Fibroblast of skin of right quadriceps (primary cell): ENCODE results near the gene CNTNAP2.

Experiments used
- DNase-seq: peaks from one replicate; pipeline ENCODE4 v3.0.0-alpha.2; 2013

CNTNAP2 gene

DNA sequence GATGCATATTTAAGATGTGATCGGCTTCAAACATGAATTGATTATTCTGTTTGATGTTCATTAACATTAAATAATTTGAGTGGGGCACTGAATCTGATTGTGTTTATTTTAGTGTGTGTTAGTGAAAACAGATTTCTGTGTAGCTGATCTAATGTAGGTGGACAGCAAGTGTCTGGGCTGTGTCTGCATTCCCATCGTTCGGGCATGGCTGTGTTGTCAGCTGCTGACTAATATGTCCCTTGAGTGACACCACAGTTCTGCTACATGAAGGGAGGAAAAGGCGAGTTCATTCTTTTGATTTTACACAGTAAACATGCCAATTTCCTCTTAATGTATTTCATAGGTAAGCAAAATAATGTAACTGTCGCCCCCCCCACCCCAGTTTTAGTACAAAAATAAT, 203.0 kb downstream of the CNTNAP2 start:
- peak; percentile 2 for DNase-seq

DNA sequence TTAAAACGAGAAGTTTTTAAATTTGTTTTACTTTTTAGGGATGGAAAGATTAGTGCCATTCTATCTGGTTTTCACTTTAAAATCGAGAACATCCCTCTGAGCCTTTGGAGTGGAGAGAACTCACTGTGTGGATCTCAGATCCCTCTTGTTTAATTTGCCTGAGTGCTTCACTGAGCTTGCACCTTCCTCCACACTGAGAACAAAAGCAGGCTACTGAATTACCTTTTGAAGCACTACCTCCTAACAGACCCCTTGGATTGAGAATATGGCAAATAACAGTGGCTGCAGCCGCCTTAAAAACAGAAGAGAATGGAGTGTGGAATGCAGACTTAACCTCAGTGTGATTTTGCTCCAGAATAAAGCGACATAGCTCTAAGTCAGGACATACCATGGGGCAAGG, 204.7 kb downstream of the CNTNAP2 start:
- DNase-seq, result no peak

DNA sequence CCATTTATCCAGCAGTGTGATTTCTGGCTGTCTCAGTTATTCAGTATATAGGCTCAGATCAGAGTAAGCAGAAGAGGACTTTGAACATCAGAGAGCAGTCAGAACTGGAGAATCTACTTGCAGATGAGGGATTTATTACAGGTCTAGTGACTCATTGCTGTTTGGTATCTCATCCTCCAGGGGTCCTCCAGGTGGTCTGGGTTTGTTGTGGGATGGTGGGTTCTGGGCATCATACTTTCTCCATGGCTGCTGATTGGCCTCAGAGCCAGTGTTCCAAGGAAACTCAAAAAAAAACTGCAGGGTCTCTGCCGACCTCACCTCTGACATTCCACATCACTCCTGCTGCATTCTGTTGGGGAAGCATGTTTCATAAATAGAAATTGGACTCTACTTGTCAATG, 214.8 kb downstream of the CNTNAP2 start:
- no peak for DNase-seq

DNA sequence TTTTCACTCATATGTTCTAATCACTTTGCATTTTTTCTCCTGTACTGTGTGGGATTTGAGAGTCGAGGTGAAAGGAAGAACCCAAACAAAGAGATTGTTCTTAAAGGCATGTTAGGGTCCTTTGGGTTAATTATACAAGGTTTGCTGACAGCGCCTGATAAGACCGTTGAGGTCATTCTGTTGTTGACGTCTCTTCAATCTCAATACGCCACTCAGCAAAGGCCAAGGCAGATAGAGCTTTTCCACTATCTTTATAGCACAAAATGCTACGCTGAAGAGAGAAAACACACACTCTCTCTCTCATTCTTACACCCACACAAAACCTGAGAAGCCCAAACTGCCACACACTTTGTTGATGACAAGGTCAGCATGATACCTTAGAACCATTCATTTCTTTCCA, 228.7 kb downstream of the CNTNAP2 start:
- no peak for DNase-seq

GRCh38 chr7:146346096-146346495, 229.5 kb downstream of the CNTNAP2 start:
- DNase-seq, result no peak

GRCh38 chr7:146355216-146355615, 238.6 kb downstream of the CNTNAP2 start:
- DNase-seq, result no peak

DNA sequence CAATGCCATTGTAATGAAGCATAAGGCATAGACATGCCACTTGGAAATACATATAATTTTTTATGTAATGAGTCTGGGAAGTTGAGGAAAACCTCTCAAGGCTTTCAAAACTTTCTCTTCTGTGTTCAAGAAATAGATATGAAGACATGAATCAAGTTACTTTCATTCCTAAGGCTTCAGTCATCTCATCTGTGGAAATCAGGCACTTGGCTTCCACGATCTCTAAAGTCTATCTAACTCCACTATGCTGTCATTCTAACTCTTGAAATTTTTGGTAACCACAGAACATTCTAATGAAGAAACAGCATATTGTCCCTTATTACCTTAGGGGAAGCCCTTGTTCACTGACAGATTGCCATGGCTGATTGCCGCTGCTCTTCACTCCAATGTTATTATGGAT, 242.6 kb downstream of the CNTNAP2 start:
- DNase-seq, result peak; percentile 36

DNA sequence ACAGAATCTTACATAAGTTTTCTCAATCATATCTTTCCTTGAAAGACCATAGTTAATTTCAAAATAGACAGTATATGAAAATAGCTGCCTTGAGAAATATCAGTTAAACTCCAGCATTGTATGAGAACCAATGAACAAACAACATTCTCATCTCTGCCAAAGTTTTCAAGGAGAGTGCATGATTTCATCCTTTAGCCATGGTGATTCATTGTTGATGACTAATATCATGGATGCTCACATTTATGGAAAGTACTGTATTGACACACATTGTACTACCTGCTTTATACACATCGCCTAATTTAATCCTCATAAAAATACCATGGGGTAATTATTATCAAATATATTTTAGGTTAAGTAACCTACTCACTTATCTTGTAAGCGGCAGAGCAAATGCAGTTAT, 250.3 kb downstream of the CNTNAP2 start:
- peak; percentile 76 for DNase-seq

- DNase-seq, result no peak
These were observed 253.6 kb downstream of the CNTNAP2 start for GRCh38 chr7:146370171-146370570.

DNA sequence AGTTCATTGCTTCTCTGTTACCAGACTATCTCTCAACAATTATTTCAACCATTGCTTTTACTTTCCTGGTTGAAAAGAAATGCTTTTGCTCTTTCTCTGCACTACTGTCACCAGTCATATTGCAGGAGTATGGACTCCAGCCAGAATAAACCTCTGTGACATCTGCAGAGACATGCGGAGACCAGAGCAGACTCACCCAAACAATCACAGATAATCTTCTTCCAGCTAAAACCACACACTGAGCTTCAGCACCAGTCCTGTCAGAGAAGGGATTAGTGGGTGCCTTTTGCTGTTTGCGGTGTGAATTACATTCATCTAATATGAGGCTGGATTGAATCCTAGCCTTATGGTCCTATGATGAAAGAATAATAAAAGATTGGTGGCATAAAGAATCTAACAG, 258.6 kb downstream of the CNTNAP2 start:
- peak; percentile 43 for DNase-seq

DNA sequence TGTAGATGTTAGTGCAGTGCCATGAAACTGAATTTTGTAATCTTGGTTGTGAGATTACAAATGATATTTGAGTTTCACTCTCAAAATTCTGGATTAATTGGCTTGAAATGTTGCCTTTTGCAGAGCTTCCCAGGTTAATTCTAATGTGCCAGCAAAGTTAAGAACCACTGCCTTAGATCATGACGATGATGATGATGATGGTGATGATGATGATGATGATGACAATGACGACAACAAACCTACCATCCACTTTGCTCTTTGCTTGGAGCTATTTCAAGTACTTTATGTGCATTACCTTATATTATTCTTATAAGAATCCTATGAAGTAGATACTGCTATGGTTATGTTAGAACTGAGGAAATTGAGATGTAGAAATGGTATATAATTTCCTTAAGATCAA, 261.6 kb downstream of the CNTNAP2 start:
- no peak for DNase-seq

GRCh38 chr7:146387140-146387539, 270.5 kb downstream of the CNTNAP2 start:
- DNase-seq, result no peak

- no peak for DNase-seq
These were observed 272.3 kb downstream of the CNTNAP2 start for GRCh38 chr7:146388928-146389327.

- DNase-seq, result no peak
These were observed 276.7 kb downstream of the CNTNAP2 start for GRCh38 chr7:146393346-146393745.

GRCh38 chr7:146397141-146397540, 280.5 kb downstream of the CNTNAP2 start:
- DNase-seq, result no peak

DNA sequence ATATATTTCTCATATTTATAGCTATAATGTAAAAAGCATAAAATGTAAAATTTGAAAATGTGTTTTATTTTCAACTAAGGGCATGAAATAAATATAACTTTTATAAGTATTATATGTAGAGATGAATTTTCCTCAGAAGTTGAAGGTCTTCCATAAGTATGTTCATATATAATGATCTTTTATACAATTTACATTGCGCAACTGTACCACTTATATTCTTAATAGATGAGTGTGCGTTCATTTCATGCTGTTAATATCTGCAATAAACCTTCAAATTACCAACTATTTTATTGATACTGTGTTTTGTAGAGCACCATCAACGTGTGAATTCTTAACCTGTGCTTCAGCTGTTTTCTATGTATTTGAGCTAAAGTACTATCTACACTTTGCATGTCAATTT, 285.3 kb downstream of the CNTNAP2 start:
- DNase-seq, result no peak

GRCh38 chr7:146405737-146406136, 289.1 kb downstream of the CNTNAP2 start:
- no peak for DNase-seq

DNA sequence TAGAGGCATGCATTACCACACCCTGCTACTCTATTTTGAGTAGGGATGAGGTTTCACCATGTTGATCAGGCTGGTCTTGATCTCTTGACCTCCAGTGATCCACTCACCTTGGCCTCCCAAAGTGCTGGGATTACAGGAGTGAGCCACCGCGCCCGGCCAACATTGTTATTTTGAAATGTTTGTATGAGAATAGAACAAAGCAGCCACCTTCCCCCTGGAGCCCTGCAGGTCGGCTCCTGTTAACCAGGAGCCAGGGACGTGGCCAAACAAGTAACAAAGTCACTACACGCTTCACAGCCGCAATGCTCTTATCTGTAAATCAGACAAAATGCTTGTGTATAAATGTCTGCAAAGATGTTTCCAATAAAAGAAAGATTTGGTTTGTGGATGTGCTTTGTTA, 295.4 kb downstream of the CNTNAP2 start:
- DNase-seq, result no peak

GRCh38 chr7:146412781-146413180, 296.2 kb downstream of the CNTNAP2 start:
- peak; percentile 58 for DNase-seq

DNA sequence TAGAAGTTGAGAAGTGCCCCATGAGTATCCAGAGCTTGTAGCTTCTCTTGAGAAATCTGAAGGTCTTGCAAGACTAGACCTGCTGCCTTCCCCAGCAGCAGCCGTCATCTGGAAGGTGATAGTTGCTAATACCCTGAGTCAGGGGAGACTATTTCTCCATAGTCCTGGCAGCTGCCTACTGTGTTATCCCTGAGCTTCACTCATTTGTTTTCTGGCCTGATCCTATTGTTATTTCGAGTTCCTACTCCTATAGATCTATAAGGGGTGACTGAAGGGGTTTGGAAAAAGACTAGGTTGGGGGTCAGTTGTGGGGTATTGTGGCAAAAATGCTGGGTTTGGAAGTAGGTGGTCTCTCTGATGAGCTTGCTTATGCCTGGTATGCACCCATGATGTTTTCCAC, 297.8 kb downstream of the CNTNAP2 start:
- no peak for DNase-seq

DNA sequence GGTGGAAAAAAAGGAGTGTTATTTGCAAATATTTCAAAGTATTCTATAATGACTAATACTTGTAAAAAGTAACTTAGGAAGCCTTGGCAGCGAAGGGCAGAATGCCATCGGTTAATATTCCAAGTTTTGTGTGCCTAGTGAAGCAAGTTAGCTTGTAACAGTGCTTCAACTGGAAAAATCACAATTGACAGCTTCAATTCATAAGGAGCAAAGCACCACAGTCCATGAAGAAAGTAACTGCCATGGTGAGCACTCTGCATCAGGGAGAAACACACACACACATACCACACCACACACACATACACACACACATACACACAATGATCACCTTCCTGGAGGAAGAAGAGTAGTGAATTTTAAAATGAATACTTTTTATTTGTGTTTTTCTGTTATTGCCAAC, 298.3 kb downstream of the CNTNAP2 start:
- no peak for DNase-seq

DNA sequence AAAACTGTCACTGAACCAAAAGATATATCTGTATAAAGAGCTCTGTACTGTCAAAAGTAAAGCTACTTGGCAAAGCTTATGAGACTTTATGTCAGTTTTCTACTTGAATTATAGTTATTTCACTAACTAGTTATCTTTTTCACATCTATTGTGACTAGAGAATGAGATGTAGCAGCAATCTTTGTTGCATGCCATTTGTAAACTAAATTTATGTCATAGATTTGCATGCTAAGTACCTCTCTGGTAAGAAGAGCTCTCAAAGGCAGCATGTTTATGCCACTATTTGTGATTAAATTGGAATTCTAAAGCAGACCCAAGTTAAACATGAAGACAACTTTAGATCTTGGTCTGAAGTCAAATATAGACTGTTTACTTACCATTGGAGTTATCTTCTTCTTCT, 300.6 kb downstream of the CNTNAP2 start:
- no peak for DNase-seq

DNA sequence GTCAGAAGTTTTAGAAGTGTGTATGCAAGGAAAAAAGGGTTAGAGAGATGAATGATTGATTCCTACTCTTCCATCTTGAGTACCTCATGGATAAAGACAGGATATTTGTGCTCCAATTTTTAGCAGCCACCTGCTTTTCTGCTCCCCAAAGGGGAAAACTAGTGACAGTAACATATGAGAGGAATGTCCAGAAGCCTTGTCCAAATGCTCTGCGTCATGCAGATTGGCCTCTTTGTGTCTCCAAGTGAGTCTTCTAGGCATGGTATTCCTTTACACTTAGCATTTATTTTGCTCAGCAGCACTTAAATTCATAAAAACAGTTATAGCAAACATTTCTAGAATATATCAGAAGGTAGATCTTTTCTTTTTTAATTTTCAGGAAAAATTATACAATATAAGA, 306.8 kb downstream of the CNTNAP2 start:
- no peak for DNase-seq

DNA sequence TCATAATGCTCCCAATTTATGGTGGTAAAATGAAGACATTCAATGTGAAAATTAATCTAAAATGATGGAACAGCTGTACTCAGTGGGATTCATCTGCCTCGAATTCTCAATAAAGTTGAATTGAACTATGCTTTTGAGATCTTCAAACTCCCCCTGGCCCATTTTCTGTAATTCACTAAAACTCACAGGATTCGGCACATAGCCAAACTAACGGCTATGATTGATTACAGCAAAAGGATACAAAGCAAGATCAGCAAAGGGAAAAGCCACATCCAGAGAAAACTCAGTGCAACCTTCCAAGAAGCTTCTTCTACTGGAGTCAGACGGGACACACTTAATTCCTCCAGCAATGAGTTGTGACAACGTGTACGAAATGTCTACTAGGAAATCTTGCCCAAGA, 307.5 kb downstream of the CNTNAP2 start:
- DNase-seq, result no peak

GRCh38 chr7:146433501-146433900, 316.9 kb downstream of the CNTNAP2 start:
- no peak for DNase-seq

GRCh38 chr7:146443102-146443501, 326.5 kb downstream of the CNTNAP2 start:
- no peak for DNase-seq
